Panc1 (cell line): ENCODE results near the gene ARL17B. TPM values are rescaled to one million over a fixed set of nuclear protein-coding genes. Genes with fewer than 3 reads are reported as not detected.
A peak's percentile ranks its signal among the peaks of the same experiment; 100 is the strongest.
"Not testable (repeated sequence)": the region's sequence is repeated elsewhere in the genome, so short reads cannot be mapped to it uniquely, and the experiment has no call there.

Experiments used
- ATAC-seq: fragments of 200-7000 bp; cut with Tn5 transposase; 2 replicates; pipeline ENCODE4 v1.9.1; 2020; ENCODE audit warnings: mild to moderate bottlenecking, moderate library complexity
- BruUV-seq: library from RNA; stranded (reverse); fragments of 400-500 nt; replicated peaks from 2 replicates; lab custom pipeline; 2021; lab: Mats Ljungman, UMichigan
- CTCF ChIA-PET: fragments of 300-600 bp; sonication (Branson Sonifier 250); formaldehyde crosslinking; loops from one replicate; lab custom pipeline; 2022; ENCODE audit warnings: antibody characterized with exemption; lab: Charles Lee
- POLR2A ChIA-PET: fragments of 300-600 bp; sonication (Branson Sonifier 250); formaldehyde crosslinking; loops from one replicate; lab custom pipeline; 2022; ENCODE audit warnings: antibody characterized with exemption; lab: Charles Lee
- DNase-seq: peaks from one replicate; pipeline ENCODE4 v3.0.0-alpha.2; 2010; ENCODE audit warnings: low read depth, low spot score
- H3K27ac ChIP-seq: 2 replicates; pipeline ENCODE4 v1.5.1; 2011; ENCODE audit warnings: mild to moderate bottlenecking, low read length, inconsistent platforms
- H3K27me3 ChIP-seq: fragments of 200-500 bp; sonication (Bioruptor generic); 2 replicates; pipeline ENCODE4 v1.6.0; 2014; ENCODE audit warnings: low read length, inconsistent platforms; ENCODE audit not compliant: control insufficient read depth, insufficient read depth
- H3K36me3 ChIP-seq: fragments of 200-500 bp; sonication (Bioruptor generic); 2 replicates; pipeline ENCODE4 v1.5.1; 2014; ENCODE audit warnings: inconsistent platforms, mild to moderate bottlenecking, low read length, moderate library complexity; ENCODE audit not compliant: control insufficient read depth, insufficient read depth
- H3K4me1 ChIP-seq: 2 replicates; pipeline ENCODE4 v1.5.1; 2011; ENCODE audit warnings: inconsistent platforms, mild to moderate bottlenecking, low read length, moderate library complexity; ENCODE audit not compliant: control insufficient read depth, insufficient read depth
- H3K4me3 ChIP-seq, 2 experiments: 2 replicates each; pipeline ENCODE4 v1.5.1; 2011 to 2012; ENCODE audit warnings: low read depth in 2 of 2, low read length in 2 of 2, mild to moderate bottlenecking in 2 of 2, inconsistent platforms in 1 of 2, moderate library complexity in 1 of 2
- H3K9me3 ChIP-seq: fragments of 200-500 bp; sonication (Bioruptor generic); 2 replicates; pipeline ENCODE4 v1.5.1; 2014; ENCODE audit warnings: low read depth, mild to moderate bottlenecking, inconsistent platforms, low read length, moderate library complexity; ENCODE audit not compliant: control insufficient read depth, insufficient read depth
- CTCF ChIP-seq: fragments of 450-650 bp; IDR thresholded peaks from 2 replicates; pipeline ENCODE4 v1.5.1; 2017; ENCODE audit warnings: mild to moderate bottlenecking
- in situ Hi-C: cut with HindIII; loops from 2 replicates; pipeline ENCODE4 v1.10.0; 2016; ENCODE audit warnings: low sequenced_read_pairs, low pct_unique_long_range_greater_than_20kb
- intact Hi-C: fragments of 100-400 bp; cut with micrococcal nuclease; formaldehyde crosslinking; loops from one replicate; pipeline ENCODE4 v1.10.0; 2022; ENCODE audit not compliant: unreplicated experiment
- total RNA-seq: library from RNA; stranded (reverse); gene quantifications from one replicate; pipeline ENCODE4 v1.2.1, GENCODE V29; 2021; ENCODE audit not compliant: unreplicated experiment

The ARL17B gene
- total RNA-seq, 1 experiment from 2014 or later = 12.7 TPM

DNA sequence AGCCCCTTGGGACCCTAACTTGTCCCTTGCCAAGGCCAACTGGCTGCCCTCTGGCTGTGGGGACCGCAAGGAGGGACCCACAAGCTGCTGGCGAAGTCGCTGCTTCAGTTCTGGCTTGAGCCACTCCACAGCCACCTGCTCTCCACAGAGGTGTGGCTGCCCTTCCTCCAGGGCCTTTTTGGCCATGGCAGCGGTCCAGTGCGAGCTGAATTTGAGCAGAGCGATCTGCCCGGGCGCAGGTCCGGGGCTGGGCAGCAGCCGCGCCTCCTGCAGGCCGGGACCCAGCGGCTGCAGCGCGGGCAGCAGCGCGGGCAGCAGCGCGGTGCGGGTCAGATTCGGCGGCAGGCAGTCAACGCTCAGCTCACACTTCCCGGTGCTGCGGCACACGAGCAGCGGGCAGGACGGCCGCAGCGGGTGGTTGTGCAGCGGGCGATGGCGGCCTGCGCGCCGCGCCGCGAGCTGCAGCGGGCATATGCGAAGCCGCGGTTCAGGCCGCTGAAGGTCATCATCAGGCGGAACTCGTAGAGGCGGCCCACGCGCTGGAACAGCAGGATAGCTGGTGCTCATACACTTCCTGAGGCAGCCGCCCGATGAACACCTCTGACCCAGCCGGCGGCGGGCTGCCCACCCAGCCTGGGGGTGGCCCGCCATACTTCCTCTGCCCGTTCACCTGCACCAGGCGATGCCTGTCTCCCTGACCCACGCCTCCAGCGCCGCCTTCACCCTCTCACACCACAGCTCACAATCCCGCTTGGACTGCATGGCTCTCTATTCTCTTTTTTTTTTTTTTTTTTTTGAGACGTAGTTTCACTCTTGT is 101.5 kb downstream of the ARL17B start:
- H3K27me3 ChIP-seq, BruUV-seq, DNase-seq, H3K27ac ChIP-seq, intact Hi-C loops, H3K9me3 ChIP-seq, in situ Hi-C loops, H3K36me3 ChIP-seq: not testable (repeated sequence)
- peak; percentile 94 for ATAC-seq
- peaks cover 11% of the 10 kb centered on the region for H3K4me1 ChIP-seq
- CTCF ChIA-PET = interaction anchor here (0.6 kb wide), 1 partner anchor 54 kb away, joined by 3 read pairs; no protein-coding TSS in a partner anchor
- peak overlapping the region; percentile 23 to 37 for H3K4me3 ChIP-seq
- POLR2A ChIA-PET = interaction anchor here (0.6 to 0.7 kb wide), 3 partner anchors 23 to 675 kb away, joined by 3 to 5 read pairs (median 4); no protein-coding TSS in a partner anchor

DNA sequence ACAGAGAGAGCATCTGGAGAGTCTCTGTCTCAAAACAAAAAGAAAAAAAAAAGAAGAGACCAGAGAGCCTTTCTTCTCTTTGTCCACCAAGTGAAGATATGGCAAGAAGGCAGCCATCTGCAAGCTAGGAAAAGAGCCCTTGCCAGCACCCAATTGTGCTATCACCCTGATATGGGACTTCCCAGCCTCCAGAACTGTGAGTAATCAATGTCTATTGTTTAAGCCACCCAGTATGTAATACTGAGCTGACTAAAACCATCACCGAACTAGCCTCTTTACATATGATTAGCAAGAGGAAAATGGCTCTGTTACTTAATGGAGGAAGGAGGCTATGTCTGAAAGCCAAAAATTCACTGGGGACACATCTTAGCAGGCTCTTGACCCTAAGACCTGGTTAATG is 105.2 kb downstream of the ARL17B start:
- POLR2A ChIA-PET, H3K4me1 ChIP-seq: not testable (repeated sequence)
- CTCF ChIA-PET = interaction anchor here (0.7 kb wide), 1 partner anchor 24 kb away, joined by 3 read pairs; no protein-coding TSS in a partner anchor

GRCh38 chr17:46254215-46254614 is 107.4 kb downstream of the ARL17B start:
- H3K9me3 ChIP-seq, H3K36me3 ChIP-seq, H3K27me3 ChIP-seq, in situ Hi-C loops, H3K4me3 ChIP-seq, BruUV-seq, ATAC-seq, DNase-seq, POLR2A ChIA-PET, H3K4me1 ChIP-seq, H3K27ac ChIP-seq, intact Hi-C loops: not testable (repeated sequence)
- CTCF ChIA-PET = interaction anchor here (0.9 kb wide), 1 partner anchor 41 kb away, joined by 8 read pairs; no protein-coding TSS in a partner anchor

More for the DNA sequence above, 105.2 kb downstream of the ARL17B start:
- intact Hi-C loops, H3K9me3 ChIP-seq, ATAC-seq, DNase-seq, BruUV-seq, H3K27me3 ChIP-seq, H3K27ac ChIP-seq, H3K4me3 ChIP-seq, H3K36me3 ChIP-seq, in situ Hi-C loops: not testable (repeated sequence)

DNA sequence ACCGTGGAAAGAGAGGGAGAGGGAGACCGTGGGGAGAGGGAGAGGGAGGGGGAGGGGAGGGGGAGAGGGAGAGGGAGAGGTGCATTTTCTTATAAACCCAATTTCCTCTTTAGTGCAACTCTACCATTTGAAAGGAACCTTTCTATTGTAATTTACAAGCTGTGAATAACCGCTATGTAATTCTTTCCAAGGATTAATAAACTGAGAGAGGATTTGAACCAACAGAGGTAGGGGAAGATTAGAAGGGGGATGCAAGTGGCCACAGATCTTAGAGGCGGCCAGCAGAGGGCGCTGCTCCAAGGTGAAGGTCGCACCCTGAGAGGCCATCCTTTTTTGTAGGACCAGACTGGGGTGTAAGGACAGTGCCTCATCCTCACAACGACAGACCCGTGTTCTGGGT is 107.8 kb downstream of the ARL17B start:
- H3K27ac ChIP-seq, POLR2A ChIA-PET, in situ Hi-C loops, H3K4me1 ChIP-seq, H3K4me3 ChIP-seq, H3K27me3 ChIP-seq, H3K9me3 ChIP-seq, BruUV-seq, intact Hi-C loops, H3K36me3 ChIP-seq: not testable (repeated sequence)
- CTCF ChIA-PET = interaction anchor here (0.9 kb wide), 1 partner anchor 41 kb away, joined by 8 read pairs; no protein-coding TSS in a partner anchor
- peak; percentile 42 for TF ChIP-seq CTCF
- ATAC-seq (peak; percentile 94), DNase-seq (peak; percentile 53)

GRCh38 chr17:46252804-46253203 is 108.8 kb downstream of the ARL17B start:
- BruUV-seq = not testable (repeated sequence)

DNA sequence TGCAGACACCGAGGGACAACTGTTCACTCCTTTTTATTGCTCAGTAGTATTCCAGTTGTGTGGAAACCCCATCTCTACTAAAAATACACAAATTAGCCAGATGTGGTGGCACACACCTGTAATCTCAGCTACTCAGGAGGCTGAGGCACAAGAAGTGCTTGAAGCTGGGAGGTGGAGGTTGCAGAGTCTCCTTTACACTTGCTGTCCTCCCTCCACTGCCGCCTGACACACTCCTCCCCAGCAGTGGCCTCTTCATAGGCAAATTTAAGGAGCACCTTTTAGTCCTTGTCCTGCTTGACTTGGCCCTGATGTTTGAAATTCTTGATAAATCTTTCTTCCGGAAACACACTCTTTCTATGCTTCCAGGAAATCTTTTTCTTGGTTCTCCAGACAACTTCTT is 112.4 kb downstream of the ARL17B start:
- H3K27me3 ChIP-seq, ATAC-seq, H3K36me3 ChIP-seq, CTCF ChIA-PET, in situ Hi-C loops, POLR2A ChIA-PET, DNase-seq, H3K9me3 ChIP-seq, H3K4me3 ChIP-seq, intact Hi-C loops, H3K4me1 ChIP-seq, H3K27ac ChIP-seq, BruUV-seq: not testable (repeated sequence)

More at GRCh38 chr17:46252804-46253203, 108.8 kb downstream of the ARL17B start:
- H3K9me3 ChIP-seq, H3K27ac ChIP-seq, H3K27me3 ChIP-seq, in situ Hi-C loops, ATAC-seq, POLR2A ChIA-PET, H3K4me3 ChIP-seq, intact Hi-C loops, DNase-seq, CTCF ChIA-PET, H3K4me1 ChIP-seq, H3K36me3 ChIP-seq: not testable (repeated sequence)
